Glomerular visceral epithelial cell (primary cell): ENCODE data around the gene BCAS4.
"Not testable (repeated sequence)": the region's sequence is repeated elsewhere in the genome, so short reads cannot be mapped to it uniquely, and the experiment has no call there.

Experiments
- DNase-seq: peaks from one replicate; pipeline ENCODE4 v3.0.0-alpha.2; 2016; ENCODE audit errors: extremely low spot score

BCAS4 gene, protein sequence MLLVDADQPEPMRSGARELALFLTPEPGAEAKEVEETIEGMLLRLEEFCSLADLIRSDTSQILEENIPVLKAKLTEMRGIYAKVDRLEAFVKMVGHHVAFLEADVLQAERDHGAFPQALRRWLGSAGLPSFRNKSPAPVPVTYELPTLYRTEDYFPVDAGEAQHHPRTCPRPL

DNA sequence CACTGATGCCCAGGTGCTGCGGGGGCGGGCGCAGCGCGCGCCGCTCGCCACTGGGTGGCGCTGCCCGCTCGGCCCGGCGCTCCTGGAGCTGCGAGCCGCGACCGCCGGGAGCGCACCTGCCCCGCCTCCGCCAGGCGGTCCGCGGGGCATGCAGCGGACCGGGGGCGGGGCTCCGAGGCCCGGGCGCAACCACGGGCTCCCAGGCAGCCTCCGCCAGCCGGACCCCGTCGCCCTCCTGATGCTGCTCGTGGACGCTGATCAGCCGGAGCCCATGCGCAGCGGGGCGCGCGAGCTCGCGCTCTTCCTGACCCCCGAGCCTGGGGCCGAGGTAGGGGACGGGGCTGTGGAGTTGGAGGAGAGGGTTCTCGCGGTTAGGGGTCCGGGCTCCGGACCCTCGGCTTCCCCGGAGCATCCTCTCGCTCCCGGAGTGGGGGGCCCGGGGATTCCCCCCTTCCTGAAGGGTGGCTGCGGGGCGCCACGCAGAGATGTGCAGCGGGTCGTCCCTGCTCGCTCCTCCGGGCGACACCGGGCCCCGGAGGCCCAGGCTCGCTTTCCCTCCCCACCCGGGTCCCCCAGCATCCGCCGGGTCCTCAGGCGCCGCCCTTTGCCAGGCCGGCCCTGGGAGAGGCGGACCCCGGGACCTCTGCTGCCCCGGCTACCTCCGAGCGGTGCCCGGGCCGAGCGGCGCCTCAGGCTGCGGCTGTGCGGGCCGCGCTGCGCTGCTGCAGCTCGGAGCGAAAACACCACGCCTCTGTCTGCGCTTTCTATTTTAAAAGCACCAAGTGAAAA, at the start of gene BCAS4:
Gene BCAS4 (plus strand): TSS at position 216 of the 789 bp plus-strand sequence. CDS start 23 bp downstream, at position 239.
- peak; percentile 94 for DNase-seq

DNA sequence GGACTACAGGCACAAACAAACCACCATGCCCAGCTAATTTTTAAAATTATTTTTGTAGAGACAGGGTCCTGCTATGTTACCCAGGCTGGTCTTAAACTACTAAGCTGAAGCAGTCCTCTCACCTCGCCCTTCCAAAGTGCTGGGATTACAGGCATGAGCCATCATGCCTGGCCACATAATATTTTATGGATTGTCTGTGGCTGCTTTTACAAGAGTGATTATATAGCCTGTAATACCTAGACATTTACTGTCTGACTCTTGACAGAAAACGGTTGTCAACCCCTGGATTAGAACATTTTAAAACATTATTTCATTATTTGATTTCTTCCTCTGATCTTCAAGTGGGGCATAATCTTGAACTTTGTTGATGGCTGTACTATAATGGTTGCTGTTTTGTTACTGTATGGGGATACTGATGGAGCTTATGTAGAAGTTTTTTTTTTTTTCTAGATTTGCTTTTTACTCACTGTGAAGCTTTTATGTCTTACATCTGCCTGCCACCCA, 49.2 kb upstream of the BCAS4 start:
- DNase-seq = no peak

DNA sequence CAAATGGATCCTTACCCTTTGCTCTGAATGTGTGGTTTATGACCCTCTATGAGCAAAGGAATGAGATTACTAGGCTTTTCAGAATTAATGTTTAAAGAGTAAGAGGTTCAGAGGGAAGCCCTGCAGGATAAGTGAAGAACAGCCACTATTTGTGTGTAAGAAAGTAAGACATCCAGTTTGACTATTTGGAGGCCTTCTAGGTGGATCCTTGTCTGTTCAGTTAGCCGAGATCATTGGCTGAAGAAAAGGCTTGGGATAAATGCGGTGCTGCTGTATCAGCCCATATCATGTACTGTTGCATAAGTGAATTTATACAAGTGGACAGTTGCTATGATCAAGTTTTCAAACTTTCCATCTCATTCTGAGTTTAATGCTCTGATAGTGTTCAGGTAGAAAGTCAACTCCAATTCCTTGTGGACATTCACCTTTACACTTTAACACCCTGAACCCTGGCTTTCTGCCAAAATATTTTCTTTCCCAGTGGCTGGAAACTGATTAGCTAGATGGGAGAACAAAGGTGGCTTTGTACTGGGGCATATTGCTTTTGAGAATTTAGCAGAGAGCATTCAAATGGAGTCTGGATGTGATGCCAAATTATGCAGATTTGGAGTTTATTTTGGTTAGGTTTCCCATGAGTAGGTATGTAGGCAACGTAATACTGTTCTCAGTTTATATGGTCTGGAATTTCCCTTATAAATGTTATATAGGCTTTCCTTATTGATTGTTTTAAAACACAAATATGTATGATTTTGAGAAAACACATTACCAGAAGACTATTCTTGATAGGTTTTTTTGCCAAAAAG, 48.5 kb upstream of the BCAS4 start:
- peak; percentile 41 for DNase-seq

DNA sequence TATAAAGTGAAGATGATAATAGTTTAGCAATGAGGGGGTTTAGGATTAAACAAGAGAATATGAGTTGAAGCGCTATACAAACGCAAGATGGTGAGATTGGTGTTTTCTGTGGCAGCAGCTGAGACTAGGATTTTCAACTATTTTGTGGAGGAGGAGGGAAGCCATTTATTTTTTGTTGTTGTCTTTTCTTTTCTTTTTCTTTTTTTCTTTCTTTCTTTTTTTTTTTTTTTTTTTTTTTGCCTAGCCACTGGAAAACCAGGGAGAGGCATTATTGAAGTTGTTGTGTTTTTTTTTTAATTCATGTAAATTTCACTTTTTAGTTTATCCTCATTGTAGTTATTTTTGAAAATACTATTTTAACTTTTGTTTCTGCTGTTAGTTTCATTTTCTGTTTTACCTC, 47.6 kb upstream of the BCAS4 start:
- DNase-seq = no peak

DNA sequence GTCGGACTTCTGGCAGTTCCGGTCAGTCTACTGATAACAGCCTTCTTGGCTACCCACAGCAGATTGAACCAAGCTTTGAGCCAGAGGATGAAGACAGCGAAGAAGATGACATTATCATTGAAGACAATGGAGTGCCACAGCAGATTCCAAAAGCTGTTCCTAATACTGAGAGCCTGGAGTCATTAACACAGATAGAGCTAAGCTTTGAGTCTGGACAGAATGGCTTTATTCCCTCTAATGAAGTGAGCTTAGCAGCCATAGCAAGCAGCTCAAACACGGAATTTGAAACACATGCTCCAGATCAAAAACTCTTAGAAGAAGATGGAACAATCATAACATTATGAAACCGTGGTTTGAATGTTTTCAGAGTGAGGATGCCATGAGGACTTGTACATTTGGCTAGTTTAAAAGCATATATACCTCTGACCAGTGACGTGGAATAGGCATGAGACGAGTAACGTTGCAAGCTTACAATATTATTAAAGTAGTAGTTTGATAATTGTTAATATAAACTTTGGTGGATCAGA, 44.7 kb upstream of the BCAS4 start:
- DNase-seq = no peak

DNA sequence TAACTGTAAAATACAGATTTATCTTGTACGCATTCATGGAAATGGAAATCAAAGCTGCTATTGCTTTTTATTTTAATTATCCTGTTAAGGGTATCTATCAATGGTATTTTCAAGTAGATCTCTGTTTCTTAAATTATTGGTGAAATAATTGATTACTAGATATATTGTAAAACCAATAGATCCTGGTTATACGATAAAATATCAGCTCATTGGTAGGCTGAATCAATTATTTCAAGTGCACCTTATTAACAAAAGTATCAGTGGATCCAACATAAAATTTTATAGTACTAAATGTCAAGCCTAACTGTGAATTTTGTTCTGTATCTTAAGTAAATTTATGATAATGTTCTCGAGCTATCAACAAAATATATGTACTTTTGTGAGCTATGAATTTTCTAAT, 41.7 kb upstream of the BCAS4 start:
- no peak for DNase-seq

DNA sequence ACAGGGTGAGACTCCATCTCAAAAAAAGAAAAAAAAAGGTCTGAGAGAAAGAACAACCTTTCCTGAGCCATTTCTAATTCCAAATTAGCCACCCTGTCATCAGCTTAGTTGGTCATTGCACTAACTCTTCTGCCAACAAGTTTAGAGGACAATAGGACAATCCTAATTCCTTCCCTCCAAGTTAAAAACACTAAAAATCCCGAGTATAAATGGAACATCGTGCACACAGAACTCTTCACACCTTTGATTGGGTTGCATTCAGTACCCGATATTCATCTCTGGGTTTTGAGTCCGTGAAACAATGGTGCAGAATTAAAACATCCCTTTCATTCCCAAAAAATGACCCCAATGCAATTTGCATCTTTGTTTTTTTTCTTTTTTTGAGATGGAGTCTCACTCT, 40.4 kb upstream of the BCAS4 start:
- no peak for DNase-seq

DNA sequence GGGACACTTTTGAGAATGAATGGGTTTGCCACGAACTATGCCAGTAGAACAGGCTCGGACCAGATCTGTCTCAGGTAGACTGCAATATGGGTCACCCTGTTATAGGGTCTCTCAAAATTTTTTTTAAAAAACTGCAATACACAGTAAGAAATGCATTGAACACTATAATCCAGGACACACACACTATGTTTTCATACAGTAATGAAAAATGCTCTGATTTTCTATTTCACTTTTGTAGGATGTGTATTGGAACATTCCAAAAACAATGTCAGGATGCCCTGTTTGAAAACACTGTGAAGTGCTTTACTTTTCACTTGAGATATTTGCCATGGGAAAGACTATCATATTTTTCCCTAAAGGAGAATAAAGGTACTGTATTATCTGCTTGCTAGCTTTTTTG, 38.4 kb upstream of the BCAS4 start:
- no peak for DNase-seq

DNA sequence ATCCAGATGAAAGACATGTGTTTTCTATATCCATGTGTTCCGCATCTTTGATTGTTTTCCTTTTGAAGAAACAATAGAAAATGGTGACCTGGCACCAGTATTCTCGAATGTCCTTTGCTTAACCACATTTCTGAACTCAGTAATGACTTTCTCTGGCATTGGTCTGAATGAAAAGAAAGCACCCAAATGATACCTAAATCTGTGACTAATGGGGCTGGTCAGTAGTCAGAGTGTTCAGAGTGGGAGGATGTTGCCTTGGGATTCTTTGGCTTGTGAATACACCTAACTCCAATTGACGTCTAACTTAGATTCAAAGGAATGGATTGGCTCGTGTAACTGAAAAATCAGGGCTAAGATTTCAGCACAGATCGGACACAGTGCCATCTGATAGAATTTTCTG, 36.4 kb upstream of the BCAS4 start:
- no peak for DNase-seq

DNA sequence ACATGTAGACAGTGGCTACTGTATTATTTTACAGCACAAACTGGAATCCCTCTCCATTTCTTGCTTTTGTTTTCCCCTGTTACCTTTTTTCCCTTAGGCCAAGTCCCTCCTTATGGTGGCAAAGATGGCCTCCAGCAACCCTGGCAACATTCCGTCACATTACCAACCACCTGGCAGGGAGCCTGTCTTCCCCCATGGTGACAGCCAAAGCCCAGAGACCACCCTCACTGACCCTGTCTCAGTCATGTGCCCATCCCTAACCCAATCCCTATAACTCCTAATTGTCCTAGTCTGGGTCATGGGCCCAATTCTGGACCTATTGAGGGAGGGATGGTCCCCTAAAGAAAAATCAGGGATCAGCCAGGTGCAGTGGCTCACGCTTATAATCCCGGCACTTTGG, 35.9 kb upstream of the BCAS4 start:
- no peak for DNase-seq

DNA sequence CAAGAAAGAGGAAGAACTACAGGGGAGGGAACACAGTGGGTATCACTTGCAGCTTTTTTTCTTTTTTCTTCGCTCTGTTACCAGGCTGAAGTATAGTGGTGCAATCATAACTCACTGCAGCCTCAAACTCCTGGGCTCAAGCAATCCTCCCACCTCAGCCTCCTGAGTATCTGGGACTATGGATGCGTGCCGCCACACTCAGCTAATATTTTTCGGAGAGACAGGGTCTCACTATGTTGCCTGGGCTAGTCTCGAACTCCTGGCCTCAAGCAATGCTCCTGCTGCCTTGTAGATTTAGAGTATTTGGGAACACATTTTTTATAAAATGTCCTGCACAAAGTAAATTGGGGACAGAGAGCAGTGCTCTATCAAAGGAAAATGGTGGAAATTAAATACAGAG, 35.2 kb upstream of the BCAS4 start:
- DNase-seq = no peak

DNA sequence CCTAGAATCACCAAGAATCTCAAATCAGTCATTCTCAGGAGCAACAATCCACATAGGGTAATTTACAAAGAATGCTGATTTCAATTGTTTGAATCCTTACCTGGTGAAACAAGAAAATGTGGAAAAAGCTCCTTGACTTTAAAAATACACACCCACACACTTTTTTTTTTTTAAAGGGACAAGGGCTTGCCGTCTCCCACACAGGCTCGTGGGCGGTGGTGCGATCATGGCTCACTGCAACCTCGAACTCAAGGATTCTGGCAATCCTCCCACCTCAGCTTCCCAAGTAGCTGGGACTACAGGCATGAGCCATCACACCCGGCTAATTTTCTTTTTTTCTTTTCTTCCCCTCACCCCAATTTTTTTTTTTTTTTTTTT, 32.8 kb upstream of the BCAS4 start:
- peak; percentile 87 for DNase-seq

DNA sequence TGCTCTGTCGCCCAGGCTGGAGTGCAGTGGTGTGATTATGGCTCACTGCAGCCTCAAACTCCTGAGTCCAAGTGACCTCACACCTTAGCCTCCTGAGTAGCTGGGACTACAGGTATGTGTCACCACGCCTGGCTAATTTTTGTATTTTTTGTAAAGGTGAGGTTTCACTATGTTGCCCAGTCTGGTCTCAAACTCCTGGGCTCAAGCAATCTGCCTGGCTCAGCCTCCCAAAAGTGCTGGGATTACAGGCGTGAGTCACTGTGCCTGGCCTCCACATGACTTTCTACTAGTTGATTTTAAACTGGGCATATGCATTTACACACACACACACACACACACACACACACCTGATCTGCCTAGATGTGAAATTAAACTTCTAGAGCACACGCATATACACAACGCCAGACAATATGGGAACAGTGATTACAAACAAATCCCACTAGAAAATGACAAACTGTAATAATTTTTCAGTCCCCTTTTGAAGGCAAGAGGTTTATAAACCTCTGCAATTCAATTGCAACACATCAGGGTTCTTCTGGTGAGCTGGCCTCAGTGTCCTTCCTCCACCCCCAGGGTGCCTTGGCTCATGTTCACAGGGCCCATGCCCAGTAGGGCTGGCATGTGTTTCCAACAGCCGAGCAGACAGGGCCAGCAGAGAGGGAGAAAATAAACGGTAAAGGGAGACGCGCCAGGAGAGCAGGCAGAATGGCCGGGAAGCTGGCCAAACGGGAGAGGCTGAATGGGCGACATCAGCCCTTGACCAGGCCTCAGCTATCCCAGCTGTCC, 32.2 kb upstream of the BCAS4 start:
- peak; percentile 75 for DNase-seq

DNA sequence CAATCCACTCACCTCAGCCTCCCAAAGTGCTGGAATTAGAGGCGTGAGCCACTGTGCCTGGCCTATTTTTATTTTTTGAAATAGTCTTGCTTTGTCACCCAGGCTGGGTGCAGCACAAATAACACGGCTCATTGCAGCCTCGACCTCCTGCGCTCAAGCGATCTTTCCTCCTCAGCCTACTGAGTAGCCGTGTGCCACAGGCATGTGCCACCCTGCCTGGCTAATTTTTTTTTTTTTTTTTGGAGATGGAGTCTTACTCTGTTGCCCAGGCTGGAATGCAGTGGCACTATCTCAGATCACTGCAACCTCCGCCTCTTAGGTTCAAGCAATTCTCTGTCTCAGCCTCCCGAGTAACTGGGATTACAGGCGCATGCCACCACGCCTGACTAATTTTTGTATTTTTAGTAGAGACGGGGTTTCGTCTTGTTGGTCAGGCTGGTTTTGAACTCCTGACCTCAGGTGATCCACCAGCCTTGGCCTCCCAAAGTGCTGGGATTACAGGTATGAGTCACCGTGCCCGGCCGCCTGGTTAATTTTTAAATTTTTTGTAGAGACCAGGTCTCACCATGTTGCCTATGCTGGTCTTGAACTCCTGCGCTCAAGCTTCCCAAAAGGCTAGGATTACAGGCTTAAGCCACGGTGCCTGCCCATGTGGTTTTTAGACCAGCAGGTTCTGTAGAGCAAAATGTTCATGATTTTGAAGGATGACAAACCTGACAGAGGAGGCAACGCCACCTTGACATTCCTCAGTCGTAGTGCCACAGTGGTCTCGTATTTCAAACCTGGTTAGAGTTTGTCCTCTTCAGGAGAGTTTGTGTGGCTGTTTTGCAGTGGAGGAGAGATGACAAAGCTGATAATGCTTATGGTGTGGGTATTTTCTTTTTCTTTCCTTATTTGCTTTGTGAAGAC, 31.1 kb upstream of the BCAS4 start:
- peak; percentile 45 for DNase-seq

DNA sequence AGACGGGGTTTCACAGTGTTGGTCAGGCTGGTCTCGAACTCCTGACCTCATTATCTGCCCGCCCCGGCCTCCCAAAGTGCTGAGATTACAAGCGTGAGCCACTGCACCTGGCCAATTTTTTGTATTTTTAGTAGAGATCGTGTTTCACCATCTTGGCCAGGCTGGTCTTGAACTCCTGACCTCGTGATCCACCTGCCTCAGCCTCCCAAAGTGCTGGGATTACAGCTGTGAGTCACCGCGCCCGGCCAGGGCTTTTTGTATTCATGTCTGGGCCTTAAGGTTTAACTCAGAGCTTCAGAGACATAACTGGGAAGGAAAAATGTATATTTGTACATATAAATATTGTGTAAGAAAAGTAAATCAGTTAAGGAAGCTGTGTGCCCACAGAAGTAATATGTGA, 29.6 kb upstream of the BCAS4 start:
- DNase-seq = not testable (repeated sequence)

DNA sequence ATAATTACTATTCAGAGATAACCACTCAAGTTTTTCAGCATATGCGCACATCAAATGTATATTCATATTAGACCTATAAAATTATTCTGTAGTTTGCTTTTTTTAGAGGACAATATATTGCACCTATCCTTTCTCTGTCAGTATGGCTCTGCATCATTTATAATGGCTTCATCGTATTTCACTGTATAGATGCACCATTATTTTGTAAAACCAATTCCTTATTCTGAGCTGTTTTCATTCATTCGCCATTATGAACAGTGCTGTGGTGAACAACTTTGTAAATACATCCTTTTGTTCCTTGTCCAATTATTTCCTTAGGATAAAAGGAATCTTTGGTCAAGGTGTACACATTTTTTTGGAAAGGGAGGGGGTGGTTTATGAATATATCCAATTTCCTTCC, 29.2 kb upstream of the BCAS4 start:
- DNase-seq = no peak

DNA sequence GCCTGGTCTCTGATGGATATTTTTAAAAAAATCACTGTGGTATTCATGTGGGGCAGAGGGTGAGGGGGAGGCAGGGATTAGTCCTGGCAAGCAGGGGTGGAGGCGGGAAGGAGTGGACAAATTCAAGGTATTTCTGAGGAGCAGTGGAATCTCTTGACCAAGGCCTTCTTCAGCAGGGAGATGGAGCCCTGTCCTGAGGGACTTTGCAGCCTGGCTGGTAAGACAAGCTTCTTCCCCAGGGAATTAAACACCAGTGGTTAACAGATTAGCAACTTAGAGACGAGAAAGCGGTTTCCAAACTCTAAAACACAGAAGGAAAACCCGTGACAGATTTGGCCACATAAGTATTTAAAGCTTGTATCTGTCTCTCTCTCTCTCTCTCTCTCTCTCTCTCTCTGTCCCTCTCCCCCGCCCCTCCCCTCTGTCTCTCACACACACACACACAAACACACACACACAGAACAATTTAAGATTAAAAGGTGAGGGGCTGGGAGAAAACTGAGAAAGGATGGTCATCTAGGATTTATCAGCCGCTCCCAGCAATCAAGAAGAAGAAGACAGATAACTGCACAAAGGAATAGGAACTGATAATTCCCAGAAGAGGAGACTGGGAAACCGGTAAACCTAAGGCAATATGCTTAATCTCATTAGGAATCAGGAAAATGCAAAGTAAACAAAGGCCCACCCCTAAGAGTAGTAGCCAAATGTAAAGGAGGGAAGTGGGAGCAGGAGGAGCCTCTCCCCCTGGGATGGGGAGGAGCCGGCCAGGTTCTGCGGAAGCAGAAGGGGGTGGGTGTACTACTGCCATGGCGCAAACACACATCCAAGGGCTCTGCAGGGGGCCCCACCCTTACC, 27.7 kb upstream of the BCAS4 start:
- not testable (repeated sequence) for DNase-seq

DNA sequence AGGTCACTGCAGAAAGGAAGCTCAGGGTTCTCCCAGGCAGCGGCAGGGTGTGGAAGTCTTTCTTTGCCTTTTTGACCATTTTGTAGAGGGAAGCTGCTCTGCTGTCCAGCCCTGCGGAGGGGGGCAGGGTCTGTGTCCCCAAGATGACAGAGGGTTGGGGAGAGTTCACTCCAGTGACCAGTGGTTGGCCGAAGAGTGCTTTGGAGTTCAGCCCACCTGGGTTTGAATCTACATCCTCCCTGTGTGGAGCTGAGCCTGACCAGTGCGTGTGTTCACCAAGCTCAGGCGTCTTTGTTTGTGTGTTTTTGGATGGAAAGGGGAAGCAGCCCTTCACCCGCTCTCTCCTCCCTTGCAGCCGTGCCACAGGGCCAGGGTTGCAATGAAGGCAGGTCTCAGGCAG, 25.9 kb upstream of the BCAS4 start:
- not testable (repeated sequence) for DNase-seq

DNA sequence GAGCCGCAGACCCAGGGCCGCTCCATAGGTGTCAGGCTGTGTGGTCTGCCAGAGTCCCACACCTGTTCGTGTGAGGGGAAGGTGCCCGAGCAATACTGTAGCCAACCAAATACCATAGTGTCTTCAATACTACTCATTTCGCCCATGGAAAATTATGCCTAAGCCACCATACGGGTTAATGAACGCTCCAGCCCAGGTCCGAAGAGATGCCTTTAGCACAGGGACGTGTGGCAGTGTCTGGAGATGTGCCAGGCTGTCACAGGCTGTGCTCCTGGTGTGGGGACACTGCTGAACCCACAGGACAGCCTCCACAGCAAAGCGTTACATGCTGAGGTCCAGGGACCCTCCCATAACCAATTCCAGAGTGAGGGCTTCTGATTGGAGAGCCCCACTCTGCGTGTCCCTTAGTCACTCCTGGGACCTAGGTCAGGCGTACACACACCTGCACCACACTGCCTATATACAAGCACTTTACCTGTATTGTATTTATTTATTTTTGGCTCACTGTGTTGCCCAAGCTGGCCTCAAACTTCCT, 25.2 kb upstream of the BCAS4 start:
- not testable (repeated sequence) for DNase-seq
